Measurements from ENCODE around the gene FKBP1A. TPM values are rescaled to one million over a fixed set of nuclear protein-coding genes. Genes with fewer than 3 reads are reported as not detected.
A peak's percentile ranks its signal among the peaks of the same experiment; 100 is the strongest.

Gene FKBP1A
- total and polyA plus RNA-seq, 9 of the 15 experiments (the other 6 are each of a cell fraction or from before 2014, with no cell fraction given), result 48.8 to 502 (median 89.6) TPM

GRCh38 chr20:1434571-1435336 lies 41.9 kb upstream of the FKBP1A start (continued):
- TF ChIP-seq IRF1 (CRISPR knock-in tag; IDR thresholded peaks at IDR 0.05; ENCODE audit: borderline replicate concordance), result no peak
- TF ChIP-seq ZNF740 (CRISPR knock-in tag; IDR thresholded peaks at IDR 0.05), result no peak
- TF ChIP-seq ZNF740 (tag; IDR thresholded peaks at IDR 0.05), result no peak
- peak; percentile 40; the same call in 1 of the 2 replicates for TF ChIP-seq FOSL1 (tag; conservative IDR thresholded peaks at IDR 0.05)
- no peak for TF ChIP-seq MYNN (IDR thresholded peaks at IDR 0.05)
- TF ChIP-seq MYNN (CRISPR knock-in tag; IDR thresholded peaks at IDR 0.05), result no peak
- no peak for TF ChIP-seq POLR3A (IDR thresholded peaks at IDR 0.05; ENCODE audit: borderline replicate concordance, extremely low read depth, insufficient read depth, insufficient read length)
- no peak for TF ChIP-seq ZBTB33 (CRISPR knock-in tag; IDR thresholded peaks at IDR 0.05)
- TF ChIP-seq ARID3A (IDR thresholded peaks at IDR 0.05; ENCODE audit: borderline replicate concordance, low read depth, low read length), result no peak
- no peak for TF ChIP-seq CHAMP1 (IDR thresholded peaks at IDR 0.05)
- no peak for TF ChIP-seq SIRT6 (IDR thresholded peaks at IDR 0.05; ENCODE audit: low read depth, low read length)
- TF ChIP-seq LEF1 (IDR thresholded peaks at IDR 0.05), result peak; percentile 76; the same call in 1 of the 2 replicates
- peak; percentile 16; the same call in 1 of the 2 replicates for TF ChIP-seq NCOA1 (IDR thresholded peaks at IDR 0.05; ENCODE audit: low read depth)
- TF ChIP-seq ZNF830 (CRISPR knock-in tag; IDR thresholded peaks at IDR 0.05), result no peak
- TF ChIP-seq TCF3 (CRISPR knock-in tag; IDR thresholded peaks at IDR 0.05), result peak; percentile 58
- no peak for TF ChIP-seq ZKSCAN1 (IDR thresholded peaks at IDR 0.05; ENCODE audit: low read depth, low read length)
- no peak for TF ChIP-seq NFATC3 (IDR thresholded peaks at IDR 0.05)
- no peak for TF ChIP-seq ZNF263 (CRISPR knock-in tag; IDR thresholded peaks at IDR 0.05; ENCODE audit: borderline replicate concordance)
- TF ChIP-seq STAT5A (IDR thresholded peaks at IDR 0.05; ENCODE audit: borderline replicate concordance, low read length), result peak; percentile 92

Measured in K562 (cell line).